ENCODE data around the gene SLC35E2B.

The SLC35E2B gene

GRCh38 chr1:1621173-1622009 lies 71.2 kb downstream of the SLC35E2B start:
- TF ChIP-seq ARNTL (CRISPR knock-in tag; IDR thresholded peaks at IDR 0.05; ENCODE audit: borderline replicate concordance, low read depth) = no peak
- no peak for TF ChIP-seq RARB (CRISPR knock-in tag; IDR thresholded peaks at IDR 0.05)
- TF ChIP-seq ZNF8 (CRISPR knock-in tag; IDR thresholded peaks at IDR 0.05) = no peak
- no peak for TF ChIP-seq SNAI2 (CRISPR knock-in tag; IDR thresholded peaks at IDR 0.05)
- TF ChIP-seq ZNF565 (CRISPR knock-in tag; conservative IDR thresholded peaks at IDR 0.05; ENCODE audit: low read depth) = no peak
- TF ChIP-seq TOX (CRISPR knock-in tag; IDR thresholded peaks at IDR 0.05; ENCODE audit: borderline replicate concordance) = no peak
- TF ChIP-seq ZNF70 (CRISPR knock-in tag; IDR thresholded peaks at IDR 0.05) = no peak
- TF ChIP-seq CSRNP3 (CRISPR knock-in tag; IDR thresholded peaks at IDR 0.05) = no peak
- TF ChIP-seq ESRRG (CRISPR knock-in tag; IDR thresholded peaks at IDR 0.05) = no peak
- TF ChIP-seq GLIS3 (CRISPR knock-in tag; IDR thresholded peaks at IDR 0.05) = no peak
- no peak for TF ChIP-seq ZFP3 (CRISPR knock-in tag; IDR thresholded peaks at IDR 0.05)
- no peak for TF ChIP-seq BACH2 (CRISPR knock-in tag; IDR thresholded peaks at IDR 0.05; ENCODE audit: borderline replicate concordance)
- no peak for ATAC-seq

GRCh38 chr1:1620433-1621139 lies 72.0 kb downstream of the SLC35E2B start:
- TF ChIP-seq PATZ1 (CRISPR knock-in tag; IDR thresholded peaks at IDR 0.05; ENCODE audit: borderline replicate concordance) (no peak), CSDC2 (CRISPR knock-in tag; IDR thresholded peaks at IDR 0.05) (no peak), GLIS3 (CRISPR knock-in tag; IDR thresholded peaks at IDR 0.05) (no peak), SNAI2 (CRISPR knock-in tag; IDR thresholded peaks at IDR 0.05) (no peak), PPARA (CRISPR knock-in tag; IDR thresholded peaks at IDR 0.05; ENCODE audit: borderline replicate concordance) (no peak), CSRNP3 (CRISPR knock-in tag; IDR thresholded peaks at IDR 0.05) (no peak), ZNF565 (CRISPR knock-in tag; conservative IDR thresholded peaks at IDR 0.05; ENCODE audit: low read depth) (no peak), ZFP3 (CRISPR knock-in tag; IDR thresholded peaks at IDR 0.05) (no peak), OSR1 (CRISPR knock-in tag; IDR thresholded peaks at IDR 0.05) (no peak), TOX (CRISPR knock-in tag; IDR thresholded peaks at IDR 0.05; ENCODE audit: borderline replicate concordance) (no peak), ZNF8 (CRISPR knock-in tag; IDR thresholded peaks at IDR 0.05) (no peak), CREB5 (CRISPR knock-in tag; IDR thresholded peaks at IDR 0.05; ENCODE audit: low read depth) (no peak), TCF4 (CRISPR knock-in tag; IDR thresholded peaks at IDR 0.05; ENCODE audit: borderline replicate concordance) (no peak), ISL1 (CRISPR knock-in tag; IDR thresholded peaks at IDR 0.05) (no peak), ARNTL (CRISPR knock-in tag; IDR thresholded peaks at IDR 0.05; ENCODE audit: borderline replicate concordance, low read depth) (no peak), ZFP30 (CRISPR knock-in tag; IDR thresholded peaks at IDR 0.05) (no peak), BACH2 (CRISPR knock-in tag; IDR thresholded peaks at IDR 0.05; ENCODE audit: borderline replicate concordance) (no peak)

GRCh38 chr1:1619917-1620361 lies 72.7 kb downstream of the SLC35E2B start:
- ATAC-seq = no peak
- TF ChIP-seq ESRRG (CRISPR knock-in tag; IDR thresholded peaks at IDR 0.05) = no peak
- TF ChIP-seq ZNF8 (CRISPR knock-in tag; IDR thresholded peaks at IDR 0.05) = no peak
- no peak for TF ChIP-seq OSR1 (CRISPR knock-in tag; IDR thresholded peaks at IDR 0.05)
- TF ChIP-seq ZFP30 (CRISPR knock-in tag; IDR thresholded peaks at IDR 0.05) = no peak
- TF ChIP-seq BACH2 (CRISPR knock-in tag; IDR thresholded peaks at IDR 0.05; ENCODE audit: borderline replicate concordance) = no peak
- TF ChIP-seq ZFP3 (CRISPR knock-in tag; IDR thresholded peaks at IDR 0.05) = no peak
- TF ChIP-seq CSRNP3 (CRISPR knock-in tag; IDR thresholded peaks at IDR 0.05) = no peak
- no peak for TF ChIP-seq CSDC2 (CRISPR knock-in tag; IDR thresholded peaks at IDR 0.05)
- no peak for TF ChIP-seq TCF4 (CRISPR knock-in tag; IDR thresholded peaks at IDR 0.05; ENCODE audit: borderline replicate concordance)
- TF ChIP-seq PPARA (CRISPR knock-in tag; IDR thresholded peaks at IDR 0.05; ENCODE audit: borderline replicate concordance) = no peak
- TF ChIP-seq SNAI2 (CRISPR knock-in tag; IDR thresholded peaks at IDR 0.05) = no peak
- no peak for TF ChIP-seq TOX (CRISPR knock-in tag; IDR thresholded peaks at IDR 0.05; ENCODE audit: borderline replicate concordance)
- TF ChIP-seq ZNF70 (CRISPR knock-in tag; IDR thresholded peaks at IDR 0.05) = no peak
- TF ChIP-seq RARB (CRISPR knock-in tag; IDR thresholded peaks at IDR 0.05) = no peak
- no peak for TF ChIP-seq TSHZ2 (CRISPR knock-in tag; IDR thresholded peaks at IDR 0.05)
- TF ChIP-seq GLIS3 (CRISPR knock-in tag; IDR thresholded peaks at IDR 0.05) = no peak

More at GRCh38 chr1:1620433-1621139, 72.0 kb downstream of the SLC35E2B start:
- no peak for ATAC-seq

All from SK-N-SH treated with all-trans-retinoic acid at 6 μM for 48 hours (cell line).